Frontal cortex (tissue), 4 donors: ENCODE measurements around the gene CDH5. TPM values are rescaled to one million over a fixed set of nuclear protein-coding genes. Genes with fewer than 3 reads are reported as not detected.
"Not testable (repeated sequence)": the region's sequence is repeated elsewhere in the genome, so short reads cannot be mapped to it uniquely, and the experiment has no call there.

ENCODE experiments used
- DNase-seq, 2 donors: peaks; one replicate each; pipeline ENCODE4 v3.0.0; 2012; ENCODE audit warnings: low spot score in 2 of 2
- FAIRE-seq: peaks from 2 replicates; lab custom pipeline; 2012; peaks lifted over from hg19 to GRCh38; lab: Jason Lieb, UNC
- total RNA-seq: library from RNA; depleted of rRNA; stranded (reverse); fragments of >200 nt; gene quantifications from one replicate; pipeline ENCODE4 v1.2.3, GENCODE V29; 2014
- donor health status: control.
- donor health status: control.
- donor health status: control.

CDH5 gene, protein sequence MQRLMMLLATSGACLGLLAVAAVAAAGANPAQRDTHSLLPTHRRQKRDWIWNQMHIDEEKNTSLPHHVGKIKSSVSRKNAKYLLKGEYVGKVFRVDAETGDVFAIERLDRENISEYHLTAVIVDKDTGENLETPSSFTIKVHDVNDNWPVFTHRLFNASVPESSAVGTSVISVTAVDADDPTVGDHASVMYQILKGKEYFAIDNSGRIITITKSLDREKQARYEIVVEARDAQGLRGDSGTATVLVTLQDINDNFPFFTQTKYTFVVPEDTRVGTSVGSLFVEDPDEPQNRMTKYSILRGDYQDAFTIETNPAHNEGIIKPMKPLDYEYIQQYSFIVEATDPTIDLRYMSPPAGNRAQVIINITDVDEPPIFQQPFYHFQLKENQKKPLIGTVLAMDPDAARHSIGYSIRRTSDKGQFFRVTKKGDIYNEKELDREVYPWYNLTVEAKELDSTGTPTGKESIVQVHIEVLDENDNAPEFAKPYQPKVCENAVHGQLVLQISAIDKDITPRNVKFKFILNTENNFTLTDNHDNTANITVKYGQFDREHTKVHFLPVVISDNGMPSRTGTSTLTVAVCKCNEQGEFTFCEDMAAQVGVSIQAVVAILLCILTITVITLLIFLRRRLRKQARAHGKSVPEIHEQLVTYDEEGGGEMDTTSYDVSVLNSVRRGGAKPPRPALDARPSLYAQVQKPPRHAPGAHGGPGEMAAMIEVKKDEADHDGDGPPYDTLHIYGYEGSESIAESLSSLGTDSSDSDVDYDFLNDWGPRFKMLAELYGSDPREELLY
- total RNA-seq: 6.1 TPM

DNA sequence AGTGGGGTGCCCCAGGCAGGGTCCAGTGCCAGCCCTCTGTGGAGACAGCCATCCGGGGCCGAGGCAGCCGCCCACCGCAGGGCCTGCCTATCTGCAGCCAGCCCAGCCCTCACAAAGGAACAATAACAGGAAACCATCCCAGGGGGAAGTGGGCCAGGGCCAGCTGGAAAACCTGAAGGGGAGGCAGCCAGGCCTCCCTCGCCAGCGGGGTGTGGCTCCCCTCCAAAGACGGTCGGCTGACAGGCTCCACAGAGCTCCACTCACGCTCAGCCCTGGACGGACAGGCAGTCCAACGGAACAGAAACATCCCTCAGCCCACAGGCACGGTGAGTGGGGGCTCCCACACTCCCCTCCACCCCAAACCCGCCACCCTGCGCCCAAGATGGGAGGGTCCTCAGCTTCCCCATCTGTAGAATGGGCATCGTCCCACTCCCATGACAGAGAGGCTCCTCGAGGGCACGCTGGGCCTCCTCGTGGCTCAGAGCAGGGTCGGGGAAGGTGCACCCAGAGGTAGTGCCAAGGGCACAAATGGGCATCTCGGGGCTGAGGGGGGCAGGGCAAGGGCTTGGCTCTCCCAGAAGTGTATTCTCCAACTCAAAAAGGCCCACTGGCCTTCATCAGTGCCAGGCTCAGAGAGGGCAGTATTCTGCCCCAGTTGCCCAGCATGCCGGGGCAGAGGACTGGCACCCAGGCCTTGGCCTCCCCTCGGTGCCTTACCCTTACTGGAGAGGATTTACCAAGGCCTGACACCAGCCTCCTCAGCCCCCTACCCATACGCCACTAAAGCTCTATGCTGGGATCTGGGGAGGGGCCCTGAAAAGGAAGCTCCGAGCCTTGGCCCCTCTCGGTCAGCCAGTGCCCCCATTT is at the start of gene CDH5:
Gene CDH5 (plus strand): TSS at position 259 of the 867 bp plus-strand sequence. CDS start 12,647 bp downstream, outside the sequence.
- DNase-seq: no peak
- FAIRE-seq: no peak

DNA sequence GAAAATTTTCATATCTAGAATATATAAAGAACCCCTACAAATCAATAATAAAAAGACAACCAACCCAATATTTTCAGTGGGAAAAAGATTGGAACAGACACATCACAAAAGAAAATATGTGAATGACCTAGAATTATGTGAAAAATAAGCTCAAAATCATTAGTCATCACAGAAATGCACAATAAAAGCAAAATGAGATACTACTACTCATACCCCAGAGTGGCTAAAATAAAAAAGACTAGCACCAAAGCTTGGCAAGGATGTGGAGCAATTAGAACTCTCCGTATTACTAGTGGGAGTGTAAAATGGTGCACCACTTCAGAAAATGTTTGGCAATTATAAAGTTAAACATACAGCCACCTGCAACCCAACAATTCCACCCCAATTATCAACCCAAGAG is 48.0 kb upstream of the CDH5 start:
- no peak for FAIRE-seq

DNA sequence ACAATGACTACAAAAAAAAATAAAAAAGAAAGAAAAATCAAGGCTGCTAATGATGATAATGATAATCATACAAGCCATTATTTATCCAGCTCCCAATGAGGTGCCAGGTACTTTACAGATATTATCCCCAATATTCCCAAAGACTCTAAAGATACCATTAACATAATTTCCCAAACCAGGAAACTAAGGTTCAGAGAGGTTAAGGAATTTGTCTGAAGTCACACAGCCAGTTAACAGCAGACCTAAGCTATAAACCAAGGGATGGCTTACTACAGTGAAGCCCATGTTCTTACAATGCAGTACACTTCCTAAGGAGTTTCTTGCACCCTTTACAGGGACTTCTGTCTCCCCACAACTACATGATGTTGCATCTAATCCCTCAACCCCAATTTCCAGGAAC is 45.7 kb upstream of the CDH5 start:
- DNase-seq (no peak), FAIRE-seq (no peak)

More for the DNA sequence above, 48.0 kb upstream of the CDH5 start:
- no peak for DNase-seq

DNA sequence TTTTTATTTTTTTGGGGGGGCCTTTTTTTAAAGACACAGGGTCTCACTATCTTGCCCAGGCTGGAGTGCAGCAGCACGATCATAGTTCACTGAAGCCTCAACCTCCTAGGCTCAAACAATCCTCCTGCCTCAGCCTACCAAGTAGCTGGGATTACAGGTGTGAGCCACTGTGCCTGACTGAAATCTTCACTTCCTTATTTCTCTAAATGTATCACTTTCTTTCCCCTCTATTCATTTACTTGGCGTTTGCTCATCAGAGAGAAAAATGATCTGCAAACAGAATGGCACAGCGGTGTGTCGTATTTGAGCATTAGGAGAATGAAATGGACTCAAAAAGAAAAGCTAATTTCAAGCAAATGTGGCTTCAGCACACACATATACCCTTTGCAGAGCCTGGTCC is 44.3 kb upstream of the CDH5 start:
- DNase-seq (no peak), FAIRE-seq (no peak)

DNA sequence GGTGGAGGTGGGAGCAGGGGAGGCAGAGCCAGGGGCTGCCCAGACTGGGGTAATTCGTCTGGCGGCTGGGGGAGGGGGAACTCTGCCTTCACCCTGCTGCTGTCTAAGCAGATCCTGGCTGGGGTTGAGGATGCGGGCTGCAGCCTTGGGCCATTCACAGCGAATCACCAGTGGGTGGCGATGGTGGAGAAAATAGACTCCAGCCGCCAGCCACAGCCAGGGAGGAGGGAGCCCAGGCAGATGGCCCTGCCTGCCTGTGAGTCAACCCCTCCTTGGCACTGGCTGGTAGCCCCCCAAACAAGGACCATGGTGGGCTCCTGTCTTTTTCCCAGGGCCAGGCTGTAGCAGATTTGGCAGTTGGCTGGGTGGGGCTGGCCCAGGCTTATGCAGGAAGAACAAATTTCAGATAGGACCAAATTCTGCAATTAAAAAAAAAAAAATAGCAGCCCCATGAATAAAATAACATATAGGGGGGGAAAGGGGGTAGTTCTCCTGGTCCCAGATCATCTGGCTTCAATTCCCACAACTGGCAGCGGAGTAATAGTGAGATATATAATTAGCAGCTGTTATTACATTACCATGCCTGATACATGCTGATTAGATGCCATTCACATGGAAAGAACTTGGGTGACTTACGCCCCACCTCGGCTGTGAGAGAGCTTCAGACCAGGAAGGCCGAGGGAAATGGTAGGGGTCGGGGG is 41.5 kb upstream of the CDH5 start:
- DNase-seq (peak; percentile 8 to 49), FAIRE-seq (no peak)

DNA sequence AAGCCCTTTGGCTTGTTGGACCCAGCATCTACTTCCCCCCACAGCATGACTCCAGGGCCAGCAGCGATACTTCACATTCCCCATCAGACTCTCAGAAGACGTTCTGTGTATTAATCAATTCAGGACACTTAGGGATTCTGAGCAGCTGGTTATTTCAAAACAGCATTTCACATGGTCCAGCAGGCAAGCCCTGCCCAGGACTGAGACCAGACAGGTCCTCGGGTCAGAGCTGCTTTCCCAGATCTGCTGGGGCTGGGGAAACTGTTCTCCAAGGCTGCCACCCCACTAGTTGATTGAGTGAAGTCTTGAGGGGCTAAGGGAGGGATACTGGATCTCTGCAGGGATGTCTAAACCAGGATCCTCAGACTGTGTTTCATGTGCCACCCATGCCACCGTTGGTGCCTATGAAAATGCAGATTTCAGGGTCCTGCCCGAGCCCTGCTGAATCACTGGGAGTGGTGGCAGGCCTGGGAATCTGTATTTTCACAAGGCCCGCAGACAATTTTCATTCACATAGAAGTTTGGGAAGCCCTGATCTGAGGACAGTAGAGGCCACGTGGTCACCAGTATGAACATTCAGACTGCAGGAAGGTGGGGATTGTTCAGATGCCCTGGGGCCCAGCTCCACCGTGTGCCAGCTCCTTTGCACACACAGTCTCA is 40.6 kb upstream of the CDH5 start:
- no peak for FAIRE-seq

DNA sequence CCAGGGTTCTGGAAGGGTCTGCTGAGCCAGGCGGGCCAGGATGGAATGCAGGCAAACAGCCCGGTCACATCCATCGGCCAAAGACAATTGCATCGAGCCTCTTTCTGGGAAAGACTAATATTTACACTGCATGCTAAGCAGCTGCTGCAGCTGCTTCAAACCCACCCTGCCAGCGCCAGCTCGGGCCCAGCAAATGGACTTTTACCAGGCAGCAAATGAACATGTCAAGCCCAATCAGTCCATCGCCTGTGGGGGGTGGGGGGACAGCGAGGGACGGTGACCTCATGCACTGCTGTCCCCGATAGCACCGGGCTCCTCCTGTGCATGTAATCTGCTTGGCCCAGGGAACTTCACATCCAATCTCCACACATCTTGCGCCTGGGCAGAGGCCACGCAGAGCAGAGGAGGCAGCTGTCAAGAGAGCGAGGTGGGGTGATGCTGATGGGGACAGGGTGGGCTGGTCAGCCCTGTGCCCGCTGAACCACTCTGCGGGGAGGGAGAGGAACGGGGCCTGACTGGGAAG is 39.4 kb upstream of the CDH5 start:
- DNase-seq: no peak
- FAIRE-seq: no peak

More for the DNA sequence above, 40.6 kb upstream of the CDH5 start:
- DNase-seq: no peak

DNA sequence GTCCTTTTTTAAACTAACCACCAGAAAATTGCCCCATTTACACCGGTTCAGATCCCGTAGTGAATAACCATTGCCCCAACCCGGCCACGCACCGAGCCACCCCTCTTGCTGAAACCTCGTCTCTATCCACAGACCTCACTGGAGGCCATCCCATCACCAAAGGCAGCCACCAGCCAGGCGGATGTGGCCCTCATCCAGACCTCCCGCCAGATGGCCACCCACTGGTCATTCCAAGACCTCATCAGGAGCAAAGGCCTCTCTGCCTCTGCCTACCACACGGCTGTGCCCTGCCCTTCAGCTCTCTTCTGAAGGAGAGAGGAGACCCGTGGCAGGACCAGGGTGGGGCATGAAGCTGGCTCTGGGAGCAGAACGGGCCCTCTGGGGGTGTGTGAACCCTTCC is 38.2 kb upstream of the CDH5 start:
- DNase-seq: no peak
- FAIRE-seq: no peak

DNA sequence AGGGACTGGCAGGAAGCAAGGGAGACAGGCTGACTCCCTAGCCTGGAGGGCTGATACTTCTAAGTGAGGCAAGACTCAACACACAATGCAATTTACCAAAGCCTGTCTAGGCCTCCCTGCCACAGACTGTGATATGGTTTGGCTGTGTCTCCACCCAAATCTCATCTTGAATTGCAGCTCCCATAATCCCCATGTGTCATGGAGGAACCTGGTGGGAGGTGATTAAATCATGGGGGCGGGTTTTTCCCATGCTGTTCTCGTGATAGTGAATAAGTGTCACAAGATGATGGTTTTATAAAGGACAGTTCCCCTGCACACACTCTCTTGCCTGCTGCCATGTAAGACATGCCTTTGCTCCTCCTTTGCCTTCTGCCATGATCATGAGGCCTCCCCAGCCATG is 35.0 kb upstream of the CDH5 start:
- not testable (repeated sequence) for DNase-seq, FAIRE-seq

DNA sequence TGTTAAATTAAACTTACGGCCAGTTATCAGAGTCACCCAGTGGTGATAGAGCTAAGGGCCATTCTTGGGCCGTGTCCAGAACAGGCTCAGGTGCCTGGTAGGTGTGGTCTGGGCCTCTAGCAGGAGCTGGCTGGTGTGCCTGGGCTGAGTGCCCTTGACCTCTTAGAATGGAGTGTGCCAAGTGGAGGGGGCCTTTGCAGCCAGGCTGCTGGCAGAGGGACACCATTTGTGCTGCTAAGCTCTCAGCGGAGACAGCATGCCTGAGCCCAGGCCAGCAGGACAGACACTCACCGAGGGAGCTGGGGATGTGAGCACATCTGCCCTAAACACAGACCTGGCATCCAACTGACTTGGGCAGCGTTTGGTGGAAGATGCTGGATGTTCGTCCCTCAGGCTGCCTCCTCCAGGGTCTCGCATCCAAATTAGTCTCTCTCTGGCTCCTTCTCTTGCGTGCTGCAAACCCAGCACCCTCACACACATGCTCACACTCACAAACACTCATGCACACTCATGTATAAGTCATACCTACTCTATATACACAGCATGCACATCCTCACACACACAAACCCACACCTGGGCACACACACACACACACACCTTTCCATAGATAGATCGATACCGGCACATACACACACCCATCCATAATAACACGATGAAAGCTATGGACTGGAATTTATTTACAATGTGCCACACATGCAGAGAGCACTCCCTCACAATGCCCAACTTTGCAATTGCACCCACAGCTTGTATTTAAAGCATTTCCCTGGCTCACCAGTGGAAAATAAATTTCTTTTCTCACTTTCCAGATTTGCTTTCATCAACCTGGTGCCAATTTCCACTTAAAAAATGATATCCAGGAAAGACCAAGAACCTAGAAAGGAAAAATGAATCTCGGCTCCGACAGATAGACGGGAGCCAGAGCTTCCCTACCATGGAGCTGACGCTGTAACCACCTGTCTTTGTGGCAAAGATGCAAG is 33.6 kb upstream of the CDH5 start:
- DNase-seq (no peak), FAIRE-seq (no peak)

DNA sequence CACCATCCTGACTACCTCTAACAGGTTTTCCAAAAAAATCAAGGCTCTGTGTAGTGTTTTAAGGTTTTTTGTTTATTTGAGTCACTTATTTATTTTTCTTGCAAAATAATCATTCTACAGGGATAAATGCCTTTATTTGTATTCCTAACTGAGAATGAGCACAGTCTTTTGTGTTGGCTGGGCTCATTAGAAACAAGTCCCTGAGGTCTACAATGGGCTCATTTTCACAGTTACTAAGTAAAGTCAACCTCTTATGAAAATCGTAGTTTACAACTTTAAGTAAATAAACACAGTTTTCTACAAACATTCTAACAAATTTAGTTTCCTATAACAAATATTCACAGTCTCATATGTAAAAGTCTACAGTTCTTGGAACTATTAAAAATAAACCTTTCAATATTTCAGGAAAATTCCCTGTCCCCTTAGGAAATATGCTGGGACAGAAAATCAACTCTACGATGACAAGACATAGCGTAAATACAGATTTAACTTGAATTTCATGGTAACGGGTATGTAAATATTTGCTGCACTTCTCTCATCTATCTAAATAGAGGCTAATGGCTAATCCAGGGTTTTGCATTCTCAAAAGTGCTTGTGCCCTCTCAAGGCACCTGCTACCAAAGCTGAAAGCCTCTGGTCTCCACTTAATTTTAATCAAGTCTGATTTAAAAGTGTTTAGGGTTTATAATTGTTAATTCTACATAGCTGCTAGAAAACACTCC is 31.5 kb upstream of the CDH5 start:
- DNase-seq: no peak

DNA sequence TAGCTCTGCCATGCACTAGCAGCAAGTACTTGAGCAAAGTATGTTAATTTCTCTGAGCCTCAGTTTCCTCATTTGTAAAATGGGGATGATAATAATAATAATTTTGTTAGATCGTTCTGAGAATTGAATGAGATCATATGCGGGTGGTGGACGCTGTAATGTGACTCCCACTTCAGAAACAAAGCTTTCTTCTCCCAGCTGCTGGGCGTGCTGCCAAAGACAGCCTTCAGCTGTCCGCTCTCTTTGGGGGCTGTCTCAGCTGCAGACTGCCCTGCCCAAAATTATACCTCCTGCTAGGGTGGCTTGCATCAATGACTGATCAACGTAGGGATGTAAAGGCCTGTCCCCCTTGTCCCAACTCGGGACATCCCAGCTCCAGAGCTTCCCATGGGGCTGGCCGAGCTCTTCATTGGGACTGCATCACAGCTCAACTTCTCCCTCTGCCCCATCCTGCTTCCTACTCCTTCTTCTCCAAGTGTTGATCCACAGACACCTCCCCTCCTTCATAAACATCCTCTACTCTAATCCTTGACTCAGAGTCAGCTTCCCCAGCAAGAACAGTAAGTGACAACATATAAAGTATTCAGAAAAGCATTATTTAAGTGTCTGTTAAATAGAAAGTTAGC is 30.7 kb upstream of the CDH5 start:
- FAIRE-seq: no peak

More for the DNA sequence above, 31.5 kb upstream of the CDH5 start:
- peak; percentile 26 for FAIRE-seq

DNA sequence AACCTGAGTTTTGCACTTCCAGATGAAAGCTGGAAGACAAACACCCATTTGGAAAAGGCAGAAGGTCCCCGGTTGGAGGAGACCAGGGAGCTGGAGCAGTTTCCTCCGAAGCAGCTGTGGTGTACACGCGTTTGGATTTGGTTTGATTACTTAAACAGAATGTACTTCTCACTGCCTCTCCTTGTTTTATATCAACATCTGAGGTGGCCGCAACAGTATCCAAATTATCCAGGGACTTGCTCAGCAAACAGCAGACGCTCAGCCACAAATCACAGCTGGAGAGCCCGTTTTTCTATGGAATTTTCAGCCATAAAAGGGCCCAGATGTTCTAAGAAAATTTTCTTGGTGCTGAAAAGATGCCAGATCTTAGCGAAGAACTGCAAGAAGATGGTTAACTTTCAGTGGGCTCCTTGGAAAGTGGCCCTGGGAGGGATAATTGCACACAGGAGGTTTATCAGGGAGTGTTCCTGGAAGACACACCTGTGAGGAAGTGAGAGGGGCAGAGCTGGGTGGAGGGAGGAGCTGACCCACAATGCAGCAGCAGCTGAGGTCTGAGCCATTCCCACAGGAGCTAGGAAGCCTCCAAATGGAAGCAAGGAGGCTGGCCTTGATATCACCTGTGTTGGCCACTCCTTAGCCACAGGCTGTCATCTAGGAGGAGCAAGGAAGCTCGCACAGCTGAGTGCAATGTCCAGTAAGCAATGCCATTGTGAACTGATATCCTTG is 28.9 kb upstream of the CDH5 start:
- FAIRE-seq: no peak
- no peak for DNase-seq

More for the DNA sequence above, 30.7 kb upstream of the CDH5 start:
- peak in 1 of 2 donors; percentile 37 for DNase-seq

DNA sequence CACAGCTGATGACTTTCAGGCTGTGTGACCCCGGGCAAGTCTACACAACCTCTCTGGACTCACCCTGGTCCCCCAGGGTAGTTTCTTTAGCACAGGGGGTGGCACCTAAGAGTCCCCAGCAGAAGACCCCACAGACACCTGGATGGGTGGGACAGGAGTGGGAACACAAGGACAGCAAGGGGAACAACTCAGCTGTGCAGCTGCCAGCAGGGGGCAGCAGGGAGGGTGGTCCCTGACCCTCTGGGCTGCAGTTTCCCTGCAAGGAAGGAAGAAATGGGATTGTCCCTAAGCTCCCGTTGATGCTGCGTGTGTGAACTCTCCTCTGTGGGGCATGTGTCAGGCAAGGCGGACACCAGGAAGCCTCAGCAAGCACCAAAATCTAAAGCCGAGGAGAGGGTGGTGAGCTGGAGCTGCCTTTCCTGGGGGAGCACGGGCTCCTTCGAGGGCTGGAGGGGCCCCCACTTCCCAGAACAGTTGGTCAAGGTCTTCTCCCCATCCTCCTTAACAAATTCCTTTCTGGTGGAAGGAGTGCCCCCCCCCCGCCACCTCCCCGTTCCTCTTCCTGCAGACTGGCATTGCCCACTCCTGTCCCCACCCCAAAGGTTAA is 24.1 kb upstream of the CDH5 start:
- no peak for FAIRE-seq
- no peak for DNase-seq

DNA sequence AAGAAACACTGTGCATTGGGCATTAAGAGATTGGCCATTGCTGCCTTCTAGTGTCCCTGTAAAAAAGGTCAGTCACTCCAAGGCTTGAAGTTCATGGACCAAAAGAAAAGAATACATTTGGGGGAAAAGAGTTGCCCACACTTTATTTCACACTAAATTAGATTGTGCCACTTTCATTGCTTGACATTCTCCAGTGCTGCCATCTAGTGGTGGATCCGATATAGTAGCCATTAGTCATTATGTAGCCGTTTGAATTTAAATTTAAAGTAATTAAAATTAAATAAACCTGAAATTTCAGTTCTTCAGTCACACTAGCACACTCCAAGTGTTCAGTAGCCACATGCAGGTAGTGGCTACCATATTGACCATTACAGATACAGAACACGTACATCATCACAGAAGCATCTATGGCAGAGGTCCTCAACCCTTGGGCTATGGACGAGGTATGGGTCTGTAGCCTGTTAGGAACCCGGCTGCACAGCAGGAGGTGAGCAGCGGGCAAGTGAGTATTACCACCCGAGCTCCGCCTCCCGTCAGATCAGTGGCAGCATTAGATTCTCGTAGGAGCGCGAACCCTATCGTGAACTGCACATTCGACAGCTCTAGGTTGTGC is 21.9 kb upstream of the CDH5 start:
- DNase-seq (peak in 1 of 2 donors; percentile 47), FAIRE-seq (peak; percentile 74)
